PC-9 (cell line): ENCODE measurements around the gene PIK3C3. TPM values are rescaled to one million over a fixed set of nuclear protein-coding genes. Genes with fewer than 3 reads are reported as not detected.

Experiments
- BruUV-seq: library from RNA; stranded (reverse); fragments of 400-500 nt; replicated peaks from 2 replicates; lab custom pipeline; 2021; lab: Mats Ljungman, UMichigan
- CTCF ChIA-PET: fragments of 300-600 bp; sonication (Branson Sonifier 250); formaldehyde crosslinking; loops from one replicate; lab custom pipeline; 2022; ENCODE audit warnings: antibody characterized with exemption; lab: Charles Lee
- POLR2A ChIA-PET: fragments of 300-600 bp; sonication (Branson Sonifier 250); formaldehyde crosslinking; loops from one replicate; lab custom pipeline; 2022; ENCODE audit warnings: antibody characterized with exemption; ENCODE audit not compliant: unreplicated experiment; lab: Charles Lee
- DNase-seq, 2 experiments: peaks; one replicate each; pipeline versions ENCODE4 v3.0.0 to v3.0.0-alpha.2; 2015 to 2022; ENCODE audit warnings: mixed read lengths in 1 of 2
- H2AFZ ChIP-seq: fragments of 200-600 bp; sonication (generic); 2 replicates; pipeline ENCODE4 v1.8.1; 2017; ENCODE audit warnings: antibody characterized with exemption
- H3F3A ChIP-seq: fragments of 200-600 bp; sonication (generic); 2 replicates; pipeline ENCODE4 v1.8.1; 2017; ENCODE audit warnings: antibody characterized with exemption, mild to moderate bottlenecking, low read depth; ENCODE audit not compliant: insufficient read depth
- H3K27ac ChIP-seq: fragments of 200-600 bp; sonication (generic); 2 replicates; pipeline ENCODE4 v1.6.1; 2016; ENCODE audit warnings: mixed run types
- H3K27me3 ChIP-seq: fragments of 200-600 bp; sonication (generic); 2 replicates; pipeline ENCODE4 v1.6.1; 2016; ENCODE audit warnings: low read depth, mixed run types; ENCODE audit not compliant: insufficient read depth
- H3K36me3 ChIP-seq: fragments of 200-600 bp; sonication (generic); 2 replicates; pipeline ENCODE4 v1.6.1; 2016; ENCODE audit warnings: low read depth, mixed run types
- H3K4me1 ChIP-seq: fragments of 200-600 bp; sonication (generic); replicated peaks from 2 replicates; pipeline ENCODE4 v1.6.1; 2016; ENCODE audit warnings: mixed run types; ENCODE audit not compliant: insufficient read depth
- H3K4me2 ChIP-seq: fragments of 200-600 bp; sonication (generic); 2 replicates; pipeline ENCODE4 v1.6.1; 2017; ENCODE audit warnings: mixed run types
- H3K4me3 ChIP-seq: fragments of 200-600 bp; sonication (generic); 2 replicates; pipeline ENCODE4 v1.6.1; 2016; ENCODE audit warnings: mixed run types
- H3K79me2 ChIP-seq: fragments of 200-600 bp; sonication (generic); 2 replicates; pipeline ENCODE4 v1.6.1; 2017; ENCODE audit warnings: low read depth, mixed run types
- H3K9me2 ChIP-seq: fragments of 200-600 bp; sonication (generic); 2 replicates; pipeline ENCODE4 v1.8.1; 2017; ENCODE audit warnings: mild to moderate bottlenecking; ENCODE audit not compliant: insufficient read depth
- H3K9me3 ChIP-seq: fragments of 200-600 bp; sonication (generic); 2 replicates; pipeline ENCODE4 v1.8.1; 2016; ENCODE audit warnings: low read depth; ENCODE audit not compliant: insufficient read depth
- H4K20me1 ChIP-seq: fragments of 200-600 bp; sonication (generic); 2 replicates; pipeline ENCODE4 v1.8.1; 2017; ENCODE audit not compliant: insufficient read depth
- CTCF ChIP-seq: fragments of 200-600 bp; sonication (generic); conservative IDR thresholded peaks from 2 replicates; pipeline ENCODE4 v1.6.1; 2017; ENCODE audit warnings: mixed run types, antibody characterized with exemption, mild to moderate bottlenecking, moderate library complexity
- EZH2 ChIP-seq: fragments of 200-600 bp; sonication (generic); IDR thresholded peaks from 2 replicates; pipeline ENCODE4 v1.8.0; 2017; ENCODE audit warnings: antibody characterized with exemption, low read depth
- intact Hi-C: fragments of 100-400 bp; cut with micrococcal nuclease; formaldehyde crosslinking; loops from one replicate; pipeline ENCODE4 v1.10.0; 2022; ENCODE audit not compliant: unreplicated experiment
- total RNA-seq: library from RNA; stranded (reverse); gene quantifications from 2 replicates; pipeline ENCODE4 v1.2.3, GENCODE V29; 2021

PIK3C3 gene
- total RNA-seq, 1 experiment from 2014 or later, result 31.4 TPM

GRCh38 chr18:42087235-42087634 lies 132.2 kb downstream of the PIK3C3 start:
- Histone ChIP-seq H3K36me3 (no peaks in the 10 kb centered on the region), H3K27me3 (no peaks in the 10 kb centered on the region), H4K20me1 (no peaks in the 10 kb centered on the region), H3K79me2 (no peaks in the 10 kb centered on the region), H3K4me1 (peaks cover 10% of the 10 kb centered on the region), H3K4me3 (no peak overlapping the region), H3F3A (peaks cover 6% of the 10 kb centered on the region; the same call in 1 of the 2 replicates), H3K9me3 (no peaks in the 10 kb centered on the region), H2AFZ (no peak overlapping the region), H3K27ac (no peak overlapping the region), H3K9me2 (no peaks in the 10 kb centered on the region), H3K4me2 (no peak overlapping the region)
- TF ChIP-seq CTCF, result no peak
- no peak for TF ChIP-seq EZH2
- no TSS peak for BruUV-seq
- ChIA-PET CTCF (no interaction called here), POLR2A (no interaction called here)
- DNase-seq, result no peak
- intact Hi-C loops, result no loop called here

GRCh38 chr18:42087876-42088275 lies 132.8 kb downstream of the PIK3C3 start:
- no peak overlapping the region for H2AFZ ChIP-seq
- intact Hi-C loops, result no loop called here
- H3K4me2 ChIP-seq, result no peak overlapping the region
- DNase-seq, result peak in 1 of 2 experiments; percentile 3
- no TSS peak for BruUV-seq
- no peaks in the 10 kb centered on the region for H4K20me1 ChIP-seq
- peaks cover 10% of the 10 kb centered on the region for H3K4me1 ChIP-seq
- H3K36me3 ChIP-seq, result no peaks in the 10 kb centered on the region
- no peak overlapping the region for H3K27ac ChIP-seq
- peaks cover 6% of the 10 kb centered on the region; the same call in 1 of the 2 replicates for H3F3A ChIP-seq
- no peak overlapping the region for H3K4me3 ChIP-seq
- H3K9me2 ChIP-seq, result no peaks in the 10 kb centered on the region
- no peaks in the 10 kb centered on the region for H3K79me2 ChIP-seq
- CTCF ChIA-PET, result no interaction called here
- no peak for TF ChIP-seq CTCF
- no peak for TF ChIP-seq EZH2
- no peaks in the 10 kb centered on the region for H3K27me3 ChIP-seq
- H3K9me3 ChIP-seq, result no peaks in the 10 kb centered on the region
- POLR2A ChIA-PET, result no interaction called here

DNA sequence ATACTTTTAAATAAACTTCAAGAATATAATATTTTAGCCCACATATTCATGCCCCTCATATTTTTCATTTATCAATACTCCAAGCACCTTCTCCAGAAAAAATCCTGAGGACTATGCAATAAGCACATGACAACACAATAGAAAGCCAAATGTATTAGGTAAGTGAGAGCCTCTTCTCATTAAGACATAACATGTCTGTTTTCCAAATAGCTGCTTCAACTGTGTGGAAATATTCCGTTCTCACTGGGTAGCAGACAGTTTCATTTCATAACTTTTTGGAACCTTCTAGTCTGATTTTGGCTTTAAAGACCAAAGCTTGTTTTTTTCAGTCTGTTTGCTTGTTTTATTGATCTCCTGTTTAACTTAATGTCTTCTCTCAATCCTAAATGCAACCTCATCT lies 137.8 kb downstream of the PIK3C3 start:
- Histone ChIP-seq H3K79me2 (no peaks in the 10 kb centered on the region), H3K4me1 (no peaks in the 10 kb centered on the region; the same call in 1 of the 2 replicates), H3K27me3 (no peaks in the 10 kb centered on the region), H3K9me2 (no peaks in the 10 kb centered on the region), H3F3A (no peaks in the 10 kb centered on the region), H4K20me1 (no peaks in the 10 kb centered on the region), H3K36me3 (no peaks in the 10 kb centered on the region), H3K9me3 (no peaks in the 10 kb centered on the region), H2AFZ (no peak overlapping the region), H3K27ac (no peak overlapping the region), H3K4me2 (no peak overlapping the region), H3K4me3 (no peak overlapping the region)
- no peak for TF ChIP-seq EZH2
- no peak for TF ChIP-seq CTCF
- intact Hi-C loops, result no loop called here
- CTCF ChIA-PET, result no interaction called here
- POLR2A ChIA-PET, result no interaction called here
- DNase-seq, result no peak
- BruUV-seq, result no TSS peak
